GM13977 (cell line): ENCODE data around the gene PLCL1.

Experiments
- DNase-seq: peaks from one replicate; pipeline ENCODE4 v3.0.0; 2012; ENCODE audit warnings: low spot score
- in situ Hi-C: fragments of 300-500 bp; cut with MboI; formaldehyde crosslinking; loops from one replicate; pipeline ENCODE4 v1.12.0; 2022; ENCODE audit warnings: low sequenced_read_pairs, low pct_unique_long_range_greater_than_20kb, mixed read lengths, inconsistent platforms; ENCODE audit not compliant: unreplicated experiment
- TF ChIP-seq, protein P1 (sequence below): IDR thresholded peaks from 2 replicates; pipeline ENCODE4 v1.5.1; 2012; ENCODE audit warnings: mild to moderate bottlenecking, control low read depth; ENCODE audit not compliant: insufficient read depth; ENCODE audit errors: extremely low read depth, missing control alignments

Gene PLCL1

DNA sequence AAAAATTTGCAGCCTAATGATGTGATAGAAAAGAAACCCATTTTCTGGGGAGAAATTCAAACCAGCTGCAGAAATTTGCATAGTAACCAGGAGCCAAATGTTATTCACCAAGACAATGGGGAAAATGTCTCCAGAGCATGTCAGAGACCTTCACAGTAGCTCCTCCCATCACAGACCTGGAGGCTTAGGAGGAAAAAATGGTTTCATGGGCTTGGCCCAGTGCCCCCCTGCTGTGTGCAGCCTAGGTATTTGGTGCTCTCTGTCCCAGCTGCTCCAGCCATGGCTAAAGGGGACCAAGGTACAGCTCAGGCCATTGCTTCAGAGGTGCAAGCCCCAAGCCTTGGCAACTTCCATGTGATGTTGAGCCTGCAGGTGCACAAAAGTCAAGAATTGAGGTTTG is 352.9 kb downstream of the PLCL1 start:
- in situ Hi-C loops: no loop called here
- no peak for DNase-seq

DNA sequence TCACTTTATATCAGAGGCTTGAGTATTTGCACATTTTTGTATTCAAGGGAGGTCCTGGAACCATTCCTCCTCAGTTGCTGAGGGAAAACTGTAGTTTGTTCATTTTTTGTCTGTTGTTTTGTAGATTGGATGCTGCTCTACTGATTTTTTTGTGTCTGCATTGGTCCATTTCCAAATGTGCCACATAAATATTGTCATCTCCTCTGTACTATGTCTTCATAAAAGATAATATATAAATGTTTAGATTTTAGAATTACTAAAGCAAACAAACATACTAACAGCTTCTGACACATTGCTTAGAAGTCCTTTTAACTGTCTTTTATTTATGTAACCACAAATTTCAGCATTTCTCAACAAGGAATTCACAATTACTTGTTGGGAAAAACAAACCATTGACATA is 356.8 kb downstream of the PLCL1 start:
- in situ Hi-C loops: no loop called here
- no peak for DNase-seq
- TF ChIP-seq, protein P1, sequence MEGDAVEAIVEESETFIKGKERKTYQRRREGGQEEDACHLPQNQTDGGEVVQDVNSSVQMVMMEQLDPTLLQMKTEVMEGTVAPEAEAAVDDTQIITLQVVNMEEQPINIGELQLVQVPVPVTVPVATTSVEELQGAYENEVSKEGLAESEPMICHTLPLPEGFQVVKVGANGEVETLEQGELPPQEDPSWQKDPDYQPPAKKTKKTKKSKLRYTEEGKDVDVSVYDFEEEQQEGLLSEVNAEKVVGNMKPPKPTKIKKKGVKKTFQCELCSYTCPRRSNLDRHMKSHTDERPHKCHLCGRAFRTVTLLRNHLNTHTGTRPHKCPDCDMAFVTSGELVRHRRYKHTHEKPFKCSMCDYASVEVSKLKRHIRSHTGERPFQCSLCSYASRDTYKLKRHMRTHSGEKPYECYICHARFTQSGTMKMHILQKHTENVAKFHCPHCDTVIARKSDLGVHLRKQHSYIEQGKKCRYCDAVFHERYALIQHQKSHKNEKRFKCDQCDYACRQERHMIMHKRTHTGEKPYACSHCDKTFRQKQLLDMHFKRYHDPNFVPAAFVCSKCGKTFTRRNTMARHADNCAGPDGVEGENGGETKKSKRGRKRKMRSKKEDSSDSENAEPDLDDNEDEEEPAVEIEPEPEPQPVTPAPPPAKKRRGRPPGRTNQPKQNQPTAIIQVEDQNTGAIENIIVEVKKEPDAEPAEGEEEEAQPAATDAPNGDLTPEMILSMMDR: no peak

More for the DNA sequence above, 352.9 kb downstream of the PLCL1 start:
- TF ChIP-seq, protein P1: no peak

DNA sequence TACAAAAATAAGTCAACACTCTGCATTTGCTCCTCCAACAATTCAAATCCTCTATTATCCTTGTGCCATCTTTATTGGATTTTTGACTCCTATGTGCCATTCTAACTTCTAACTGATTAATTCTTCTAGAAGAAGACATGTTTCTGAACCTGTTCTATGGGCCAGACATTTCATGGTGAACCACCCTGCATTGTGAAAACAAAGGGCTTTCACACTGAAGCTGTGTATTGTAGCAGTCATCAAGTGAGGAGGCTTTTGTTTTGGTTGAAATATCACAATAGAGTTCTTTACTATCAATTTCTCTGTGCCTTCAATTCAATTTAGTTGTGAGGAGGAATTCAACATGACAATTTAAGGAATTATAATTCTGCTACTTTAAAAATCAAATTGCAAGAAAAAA is 357.9 kb downstream of the PLCL1 start:
- in situ Hi-C loops: no loop called here
- no peak for DNase-seq
- TF ChIP-seq, protein P1: no peak

- TF ChIP-seq, protein P1: no peak
- in situ Hi-C loops: no loop called here
- no peak for DNase-seq
Observed at GRCh38 chr2:198164843-198165242, 360.4 kb downstream of the PLCL1 start.

DNA sequence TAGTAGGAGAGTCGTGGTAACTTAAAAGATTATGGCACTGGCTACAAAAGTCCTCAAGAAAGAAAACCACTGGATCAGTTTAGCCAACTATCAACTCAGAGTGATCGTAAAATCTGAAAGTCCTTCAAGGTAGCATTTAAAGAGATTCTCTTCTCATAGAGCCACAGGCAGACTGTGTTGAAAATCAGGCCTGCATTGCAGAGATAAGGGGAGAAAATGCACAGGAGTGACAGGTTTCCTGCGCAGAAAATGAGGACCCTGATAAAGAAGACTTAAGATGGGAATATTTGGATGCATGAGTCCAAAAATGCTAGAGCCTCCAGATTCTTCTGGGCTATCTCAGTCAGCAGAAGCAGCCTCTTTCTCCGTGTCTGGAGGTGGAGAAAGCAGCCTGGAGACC is 360.9 kb downstream of the PLCL1 start:
- in situ Hi-C loops: no loop called here
- TF ChIP-seq, protein P1: no peak
- no peak for DNase-seq

GRCh38 chr2:198167346-198167745 is 363.0 kb downstream of the PLCL1 start:
- TF ChIP-seq, protein P1: no peak
- in situ Hi-C loops: no loop called here
- no peak for DNase-seq

DNA sequence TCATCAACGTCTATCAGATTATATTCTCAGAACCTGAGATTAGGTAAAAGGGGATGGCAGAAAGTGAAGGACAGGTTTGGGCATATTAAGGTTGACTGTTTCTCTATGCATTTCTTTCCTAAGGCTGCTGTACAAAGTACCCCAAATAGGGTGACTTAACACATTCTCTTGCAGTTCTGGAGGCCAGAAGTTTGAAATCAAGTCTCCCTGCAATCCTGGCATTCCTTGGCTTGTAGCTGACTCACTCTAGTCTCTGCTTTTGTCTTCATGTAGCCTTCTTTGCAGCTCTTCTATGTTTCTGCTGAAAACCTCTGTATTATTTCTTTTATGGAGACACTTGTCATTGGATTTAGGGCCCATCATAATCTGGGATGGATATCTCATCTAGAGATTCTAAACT is 364.3 kb downstream of the PLCL1 start:
- TF ChIP-seq, protein P1: no peak
- in situ Hi-C loops: no loop called here

More for the DNA sequence above, 364.3 kb downstream of the PLCL1 start:
- DNase-seq: no peak
